K562 (cell line): Measurements from ENCODE around the gene MN1. TPM values are rescaled to one million over a fixed set of nuclear protein-coding genes. Genes with fewer than 3 reads are reported as not detected.

Source experiments
- CBFB ChIP-seq: sonication (generic); formaldehyde crosslinking; IDR thresholded peaks from 2 replicates; pipeline ENCODE4 v1.4.0; 2020; ENCODE audit warnings: mild to moderate bottlenecking, missing genetic modification reagents
- COPS2 ChIP-seq: fragments of 450-650 bp; conservative IDR thresholded peaks from 2 replicates; pipeline ENCODE4 v1.6.1; 2016; ENCODE audit warnings: mild to moderate bottlenecking, moderate library complexity
- CTBP1 ChIP-seq: fragments of 450-650 bp; IDR thresholded peaks from 2 replicates; pipeline ENCODE4 v1.6.1; 2016; ENCODE audit warnings: borderline replicate concordance
- L3MBTL2 ChIP-seq: fragments of 450-650 bp; IDR thresholded peaks from 2 replicates; pipeline ENCODE4 v1.6.1; 2016; ENCODE audit warnings: mild to moderate bottlenecking, moderate library complexity
- LARP7 ChIP-seq: fragments of 450-650 bp; IDR thresholded peaks from 2 replicates; pipeline ENCODE4 v1.6.1; 2016
- MAFG ChIP-seq: fragments of 450-650 bp; conservative IDR thresholded peaks from 2 replicates; pipeline ENCODE4 v1.6.1; 2016; ENCODE audit warnings: missing genetic modification characterization, missing compliant biosample characterization
- PBX2 ChIP-seq, 2 experiments: IDR thresholded peaks in 1 of 2; conservative IDR thresholded peaks in 1 of 2; 2 replicates each; pipeline ENCODE4 v1.6.1; 2016; ENCODE audit warnings: low read depth in 2 of 2, mild to moderate bottlenecking in 1 of 2, missing compliant biosample characterization in 1 of 2, missing genetic modification characterization in 1 of 2, moderate library complexity in 1 of 2
- RBBP5 ChIP-seq: fragments of 200-600 bp; sonication (generic); IDR thresholded peaks from 2 replicates; pipeline ENCODE4 v1.6.1; 2012; ENCODE audit warnings: borderline replicate concordance, mild to moderate bottlenecking, low read length, control low read depth, inconsistent platforms; ENCODE audit not compliant: insufficient read depth, poor library complexity, severe bottlenecking
- RBM17 ChIP-seq: fragments of 200-400 bp; formaldehyde crosslinking; IDR thresholded peaks from 2 replicates; pipeline ENCODE4 v1.6.1; 2017; ENCODE audit warnings: low read depth, mild to moderate bottlenecking, low read length, borderline replicate concordance
- RUNX1 ChIP-seq: sonication (generic); IDR thresholded peaks from 2 replicates; pipeline ENCODE4 v1.6.1; 2016; ENCODE audit warnings: antibody characterized with exemption, low read depth
- SIRT6 ChIP-seq: IDR thresholded peaks from one replicate; pipeline ENCODE4 v1.6.1; 2012; ENCODE audit warnings: low read depth, mild to moderate bottlenecking, control low read depth, inconsistent platforms, low read length, moderate library complexity
- SMARCC2 ChIP-seq: fragments of 450-650 bp; IDR thresholded peaks from 2 replicates; pipeline ENCODE4 v1.6.1; 2017; ENCODE audit warnings: antibody characterized with exemption, moderate library complexity, mild to moderate bottlenecking, low read depth
- TCF7 ChIP-seq: sonication (generic); IDR thresholded peaks from 2 replicates; pipeline ENCODE4 v1.6.1; 2016; ENCODE audit warnings: antibody characterized with exemption, borderline replicate concordance
- TEAD1 ChIP-seq, 2 experiments: fragments of 450-650 bp in 1 of 2; sonication (generic) in 1 of 2; formaldehyde crosslinking; IDR thresholded peaks; 2 replicates each; pipeline versions ENCODE4 v1.4.0 to v1.8.0; 2020 to 2022; ENCODE audit warnings: mild to moderate bottlenecking in 2 of 2, missing genetic modification reagents in 1 of 2
- ZNF174 ChIP-seq: fragments of 250-450 bp; sonication (Bioruptor Pico); IDR thresholded peaks from 2 replicates; pipeline ENCODE4 v1.4.0; 2020; ENCODE audit warnings: mild to moderate bottlenecking
- ZNF224 ChIP-seq: sonication (generic); formaldehyde crosslinking; IDR thresholded peaks from 2 replicates; pipeline ENCODE4 v1.8.0; 2022; ENCODE audit warnings: mild to moderate bottlenecking, missing genetic modification reagents
- ZNF239 ChIP-seq: fragments of 250-450 bp; sonication (Bioruptor Pico); IDR thresholded peaks from 2 replicates; pipeline ENCODE4 v1.4.0; 2020; ENCODE audit warnings: mild to moderate bottlenecking
- ZNF436 ChIP-seq: fragments of 250-450, 450-650 bp; sonication (Bioruptor Pico); formaldehyde crosslinking; IDR thresholded peaks from 2 replicates; pipeline ENCODE4 v1.7.0; 2020; ENCODE audit warnings: mild to moderate bottlenecking
- ZNF518B ChIP-seq: fragments of 250-450 bp; sonication (Bioruptor Pico); IDR thresholded peaks from 2 replicates; pipeline ENCODE4 v1.5.0; 2021; ENCODE audit warnings: mild to moderate bottlenecking, moderate library complexity
- ZNF644 ChIP-seq: fragments of 200-800 bp; sonication (Bioruptor generic); IDR thresholded peaks from 2 replicates; pipeline ENCODE4 v1.6.1; 2016; ENCODE audit warnings: low read depth, missing genetic modification characterization, missing compliant biosample characterization
- polyA plus RNA-seq, 8 experiments: library from polyadenylated mRNA; depleted of rRNA in 4 of 8; stranded (reverse) in 5 of 8; unstranded in 3 of 8; fragments of >200 nt; fragmentation: Nextera tagmentation in 2 of 8; fragmentation: Illumina TruSeq in 1 of 8; extraction: Ambion mirVana in 2 of 8; extraction: Trizol in 1 of 8; gene quantifications; 2 replicates each; pipeline versions ENCODE4 v1.2.1 to v1.2.3, GENCODE V29; 2011 to 2014; ENCODE audit warnings: inconsistent platforms in 1 of 8, missing spikeins in 1 of 8
- total RNA-seq, 7 experiments: library from RNA; depleted of rRNA in 6 of 7; stranded (reverse); fragments of >200 nt in 6 of 7; fragmentation: Illumina TruSeq in 2 of 7; extraction: Trizol in 2 of 7; gene quantifications; 2 replicates each; pipeline versions ENCODE4 v1.2.1 to v1.2.3, GENCODE V29; 2011 to 2021; ENCODE audit warnings: low replicate concordance in 1 of 7

The MN1 gene
- total and polyA plus RNA-seq, 9 of the 15 experiments (the other 6 are each of a cell fraction or from before 2014, with no cell fraction given), result under 0.01 to 0.05 (median 0.03) TPM; not detected in 5

DNA sequence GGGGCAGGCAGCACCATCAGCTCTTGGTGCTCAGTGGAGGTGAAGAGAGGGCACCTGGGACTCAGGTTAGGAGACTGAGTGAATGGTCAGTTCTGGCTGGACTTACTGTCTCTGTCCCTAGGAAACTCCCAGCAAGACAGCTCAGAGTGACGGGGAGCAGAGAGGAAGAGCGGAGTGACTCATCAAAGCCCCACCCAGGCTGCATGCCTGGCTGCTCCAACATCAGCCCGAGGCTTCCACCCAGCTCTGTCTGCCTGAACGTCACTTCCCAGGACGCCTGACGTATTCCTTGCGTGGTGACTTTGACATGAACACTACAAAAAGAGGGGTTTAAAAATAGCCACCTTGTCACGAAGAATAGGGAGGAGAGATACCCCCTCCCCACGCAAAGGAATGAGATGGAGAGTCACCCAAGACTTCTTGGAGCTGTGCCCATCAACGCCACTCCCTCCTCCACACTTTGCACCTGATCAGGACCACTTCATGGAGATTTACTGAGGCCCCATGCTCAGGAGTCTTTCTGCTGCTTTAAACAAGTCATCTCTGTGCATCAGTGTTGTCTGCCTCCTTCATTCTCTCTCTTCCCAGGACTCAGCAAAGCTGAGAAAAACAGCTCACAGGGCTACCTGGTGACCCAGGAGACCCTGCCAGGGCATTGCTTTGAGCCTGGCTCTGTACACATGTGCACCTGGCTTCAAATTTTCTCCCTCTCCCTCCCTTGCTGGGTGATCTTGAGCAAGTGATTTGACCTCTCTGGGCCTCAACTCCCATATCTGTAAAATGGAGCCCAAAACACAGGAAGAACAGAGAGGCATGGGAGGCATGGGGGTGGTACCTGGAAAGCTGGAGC is 83.1 kb downstream of the MN1 start (continued):
- TF ChIP-seq ZNF518B (CRISPR knock-in tag) (no peak), SMARCC2 (no peak), CTBP1 (peak; percentile 80), ZNF644 (tag) (no peak), SIRT6 (no peak), RUNX1 (no peak), MAFG (tag) (peak; percentile 61), LARP7 (no peak), ZNF174 (CRISPR knock-in tag) (no peak), PBX2 (CRISPR knock-in tag; IDR thresholded peaks at IDR 0.05; ENCODE audit: low read depth) (0 out of 2 replicates have a peak, but pooled peaks have one; percentile 10), PBX2 (tag; conservative IDR thresholded peaks at IDR 0.05; ENCODE audit: low read depth) (no peak; the same call in 1 of the 2 replicates), CBFB (CRISPR knock-in tag) (no peak), ZNF224 (CRISPR knock-in tag) (no peak), ZNF239 (CRISPR knock-in tag) (no peak), RBM17 (no peak), COPS2 (no peak), RBBP5 (peak; percentile 35), TCF7 (no peak), L3MBTL2 (peak; percentile 73), ZNF436 (CRISPR knock-in tag) (no peak), TEAD1 (CRISPR knock-in tag; IDR thresholded peaks at IDR 0.05) (0 out of 4 replicates have a peak, but pooled peaks of 1 of the 2 experiments have one; percentile 3)
